Stimulated activated CD4-positive, alpha-beta T cell treated with anti-CD3 and anti-CD28 coated beads, Interleukin-1b, Interleukin-23, amount 100 ng/mL, for 1 hour (primary cell): ENCODE measurements around the gene PAK4.

ENCODE experiments used
- DNase-seq, 2 donors: peaks; one replicate each; pipeline ENCODE4 v3.0.0-alpha.2; 2020; ENCODE audit warnings: low read depth in 2 of 2

Gene PAK4

DNA sequence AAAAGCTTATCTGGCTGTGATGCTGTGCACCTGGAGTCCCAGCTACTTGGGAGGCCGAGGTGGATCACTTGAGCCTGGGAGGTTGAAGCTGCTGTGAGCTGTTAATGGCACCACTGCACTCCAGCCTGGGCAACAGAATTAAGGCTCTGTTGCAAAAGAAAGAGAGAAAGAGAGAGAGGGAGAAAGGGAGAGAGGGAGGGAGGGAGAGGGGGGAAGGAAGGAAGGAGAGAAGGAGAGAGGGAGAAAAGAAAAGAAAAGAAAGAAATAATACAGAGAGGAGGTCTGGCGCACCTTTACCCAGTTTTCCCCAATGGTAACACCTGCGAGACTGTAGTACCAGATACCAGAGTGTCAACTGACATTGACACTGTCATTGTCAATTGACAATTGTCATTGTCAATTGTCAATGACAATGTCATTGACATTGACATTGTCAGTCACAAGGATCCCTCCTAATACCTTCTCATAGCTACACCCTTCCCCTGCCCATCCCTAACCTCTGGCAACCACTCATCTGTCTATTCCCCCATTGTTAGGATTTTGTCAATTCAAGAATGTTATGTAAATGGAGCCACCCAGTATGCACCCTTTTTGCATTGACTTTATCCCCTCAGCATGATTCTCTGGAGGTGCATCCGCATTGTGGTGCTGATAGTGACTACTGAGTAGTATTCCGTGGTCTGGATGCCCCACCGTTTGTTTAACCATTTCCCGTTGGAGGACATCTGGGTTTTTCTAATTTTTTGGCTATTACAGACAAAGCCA, 21.3 kb downstream of the PAK4 start:
- DNase-seq: no peak

DNA sequence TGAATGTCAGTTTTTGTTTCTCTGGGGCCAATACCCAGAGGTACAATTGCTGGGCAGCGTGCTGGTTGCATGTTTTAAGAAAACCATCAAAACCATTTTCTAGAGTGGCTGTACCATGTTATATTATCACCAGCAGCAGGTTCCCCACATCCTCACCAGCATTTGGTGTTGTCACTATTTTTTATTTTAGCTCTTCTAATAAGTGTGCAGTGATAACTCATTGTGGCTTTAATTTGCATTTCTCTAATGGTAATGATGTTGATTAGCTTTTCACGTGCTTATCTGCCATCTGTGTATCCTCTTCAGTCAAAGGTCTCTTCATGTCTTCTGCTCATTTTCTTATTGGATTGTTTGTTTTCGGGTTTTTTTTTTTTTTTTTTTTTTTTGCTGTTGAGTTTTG, 21.9 kb downstream of the PAK4 start:
- DNase-seq: no peak

DNA sequence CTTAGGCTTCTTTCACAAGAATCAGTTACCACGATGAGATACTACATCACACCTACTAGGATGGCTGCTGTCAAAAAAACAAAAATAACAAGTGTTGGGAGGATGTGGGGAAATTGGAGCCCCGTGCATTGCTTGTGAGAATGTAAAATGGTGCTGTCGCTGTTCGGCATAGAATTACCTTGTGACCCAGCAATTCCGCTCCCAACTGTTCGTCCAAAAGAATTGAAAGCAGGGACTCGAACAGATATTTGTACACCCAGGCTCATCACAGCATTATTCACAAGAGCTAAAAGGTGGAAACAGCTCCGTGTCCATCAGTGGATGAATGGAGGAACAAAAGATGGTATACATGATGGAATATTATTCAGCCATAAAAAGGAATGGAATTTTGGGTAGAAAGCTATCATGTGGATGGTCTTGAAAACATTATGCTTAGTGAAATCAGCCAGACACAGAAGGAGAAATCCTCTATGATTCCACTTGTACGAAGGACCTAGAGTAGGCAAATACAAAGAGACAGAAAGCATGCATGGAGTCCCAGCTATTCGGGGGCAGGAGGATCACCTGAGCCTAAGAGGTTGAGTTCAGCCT, 23.4 kb downstream of the PAK4 start:
- no peak for DNase-seq

DNA sequence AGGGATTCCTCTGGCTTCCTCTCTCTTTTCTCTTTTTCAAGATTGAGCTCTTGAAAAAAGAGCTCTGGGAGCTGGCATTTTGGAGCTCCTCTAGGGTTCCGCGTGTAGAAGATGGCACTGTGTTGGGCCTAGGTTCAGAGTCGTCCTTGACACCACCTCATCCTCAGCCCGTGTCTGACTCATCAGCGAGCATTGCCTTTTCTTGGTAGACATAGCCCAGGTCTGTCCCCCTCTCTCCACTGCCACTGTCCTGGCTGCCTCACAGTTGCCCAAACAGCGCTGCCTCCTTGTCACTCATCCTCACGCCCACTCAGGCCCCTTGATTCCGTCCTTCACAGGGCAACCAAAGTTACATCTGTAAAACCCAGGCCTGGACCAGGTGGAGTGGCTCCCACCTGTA, 24.6 kb downstream of the PAK4 start:
- no peak for DNase-seq

DNA sequence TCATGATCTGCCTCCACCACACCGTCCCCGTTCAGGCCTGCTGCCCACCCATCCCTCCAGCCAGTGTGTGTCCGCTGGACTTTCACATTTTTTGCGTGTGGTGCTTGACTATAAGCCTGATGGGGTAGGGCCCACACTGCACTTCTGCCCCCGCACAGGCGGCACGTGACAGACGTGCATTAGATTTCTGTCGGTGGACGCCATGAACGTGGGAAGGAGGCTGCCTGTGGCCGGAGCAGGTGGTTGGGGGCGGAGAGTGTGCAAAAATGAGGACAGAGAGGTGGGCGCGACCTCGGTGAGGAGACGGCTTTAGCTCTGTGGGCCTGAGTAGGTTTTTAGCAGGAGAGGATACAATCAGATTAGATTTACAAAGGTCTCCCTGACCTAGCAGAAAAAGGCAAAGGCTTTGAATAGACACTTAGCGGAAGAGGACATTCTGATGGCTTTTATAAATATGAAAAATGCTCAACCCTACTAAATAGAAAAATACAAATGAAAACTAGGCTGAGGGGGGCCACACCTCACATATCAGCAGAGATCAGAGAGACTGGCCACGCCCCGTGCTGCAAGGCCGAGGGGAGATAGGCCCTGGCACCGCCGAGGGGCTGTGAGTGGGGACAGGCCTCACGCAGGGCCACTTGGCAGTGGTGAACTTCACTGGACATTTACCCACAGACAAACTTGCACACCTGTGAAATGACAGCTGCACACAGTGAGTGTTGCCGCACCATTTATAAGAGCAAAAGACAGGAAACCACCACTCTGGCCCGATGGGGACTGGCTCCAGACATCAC, 25.4 kb downstream of the PAK4 start:
- DNase-seq: no peak

DNA sequence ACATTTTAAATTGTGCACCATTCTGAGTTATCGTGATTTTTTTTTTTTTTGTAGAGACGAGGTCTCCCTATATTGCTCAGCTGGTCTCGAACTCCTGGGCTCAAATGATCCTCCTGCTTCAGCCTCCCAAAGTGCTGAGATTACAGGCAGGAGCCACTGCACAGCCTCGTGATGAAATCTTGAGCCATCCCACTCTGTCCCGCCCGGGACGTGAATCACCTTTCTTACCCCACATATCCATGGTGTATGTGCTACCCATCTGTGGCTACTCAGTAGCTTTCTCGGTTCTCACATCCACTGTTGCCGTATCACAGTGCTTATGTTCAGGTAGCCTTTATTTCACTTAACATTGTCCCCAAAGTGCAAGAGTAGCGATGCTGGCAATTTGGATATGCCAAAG, 26.5 kb downstream of the PAK4 start:
- no peak for DNase-seq

DNA sequence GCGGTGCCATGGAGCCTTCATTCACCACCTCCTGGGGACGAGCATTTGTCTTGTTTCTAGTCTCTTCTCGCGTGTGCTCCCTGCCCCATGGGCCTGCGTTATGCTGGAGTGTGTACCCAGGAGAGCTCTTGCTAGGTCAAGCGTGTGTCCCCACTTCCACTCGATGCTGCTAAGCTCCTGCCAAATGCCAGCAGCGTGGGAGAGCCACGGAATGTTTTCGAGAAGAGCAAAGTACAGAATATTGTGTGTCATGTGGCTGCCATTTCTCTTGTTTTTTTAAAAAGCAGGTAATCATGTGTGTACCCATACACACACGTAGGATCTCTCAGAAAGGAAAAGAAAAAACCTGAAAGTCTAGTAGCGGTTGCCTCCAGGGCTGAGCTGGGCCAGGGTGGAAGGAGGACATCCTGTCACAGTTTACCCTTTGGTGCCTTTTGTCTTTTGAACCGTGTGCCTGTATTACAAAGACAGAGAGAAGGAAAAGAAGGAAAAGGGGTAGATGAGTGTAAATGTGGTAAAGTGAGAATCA, 28.6 kb downstream of the PAK4 start:
- no peak for DNase-seq

DNA sequence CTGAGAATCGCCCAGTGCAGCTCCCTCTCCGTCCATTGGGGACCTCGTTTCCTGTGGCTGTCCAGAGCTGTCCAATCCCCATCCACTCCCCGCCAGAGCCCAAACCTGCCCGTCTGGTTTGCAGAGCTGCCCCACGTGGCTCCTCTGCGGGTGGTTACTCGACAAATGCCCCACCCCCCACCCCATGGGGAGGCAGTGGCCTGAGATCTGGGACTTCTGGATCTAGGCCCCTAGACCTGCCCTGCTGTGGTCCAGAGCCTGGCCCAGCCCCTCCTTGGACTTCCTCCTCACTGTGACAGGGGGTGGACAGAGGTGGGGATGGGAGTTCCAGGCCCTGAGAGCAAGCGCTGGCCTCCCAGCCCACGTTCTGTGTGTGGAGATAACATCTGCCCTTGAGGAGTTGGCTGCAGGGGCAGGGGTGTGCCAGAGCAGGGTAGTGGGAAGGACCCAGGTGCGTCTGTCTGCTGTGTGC, 29.1 kb downstream of the PAK4 start:
- no peak for DNase-seq

DNA sequence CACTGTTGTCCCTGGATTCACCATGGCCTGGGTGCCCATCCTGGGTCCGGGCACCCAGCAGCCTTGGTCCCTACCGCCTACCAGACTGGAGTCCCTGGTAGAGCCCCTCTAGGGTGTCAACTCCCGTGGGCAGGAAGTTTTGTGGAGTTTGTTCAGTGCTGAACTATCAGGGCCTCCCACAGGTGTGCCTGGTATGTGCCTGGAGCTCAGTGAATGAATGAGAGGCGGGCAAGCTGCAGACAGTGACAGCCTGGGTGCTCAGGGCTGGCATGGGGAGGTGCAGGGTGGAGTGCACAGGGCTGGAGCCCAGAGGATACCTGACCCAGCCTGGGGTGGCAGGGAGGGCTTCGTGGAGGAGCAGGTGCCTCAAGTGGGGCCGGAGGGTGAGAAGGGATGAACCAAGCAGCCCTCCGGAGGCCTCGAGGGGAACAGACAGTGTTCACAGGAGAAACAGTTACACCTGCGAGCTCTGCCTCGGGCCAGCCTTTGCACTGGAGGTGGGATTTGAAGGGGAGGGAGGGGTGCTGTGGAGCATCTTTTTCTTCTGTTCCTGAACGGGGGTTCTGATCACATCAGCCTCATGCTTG, 29.6 kb downstream of the PAK4 start:
- DNase-seq: no peak

DNA sequence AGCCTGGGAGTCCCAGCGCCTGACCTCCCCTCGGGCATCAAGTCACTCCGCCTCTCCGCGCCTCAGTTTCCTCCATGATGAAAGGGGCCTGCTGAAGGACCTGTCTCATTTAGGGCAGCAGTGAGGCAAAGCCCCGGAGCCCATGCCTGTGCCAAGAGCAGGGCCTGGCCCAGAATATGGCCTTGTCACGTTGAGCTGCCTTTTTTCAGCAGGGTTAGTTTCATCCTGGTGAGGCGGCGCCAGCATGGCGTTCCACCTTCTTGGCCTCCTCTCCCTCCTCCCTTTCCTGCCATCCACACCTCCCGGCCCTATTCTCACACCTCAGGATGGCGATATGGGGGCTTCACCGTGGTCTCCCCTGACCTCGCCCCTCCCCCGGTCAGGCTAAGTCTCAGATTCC, 30.2 kb downstream of the PAK4 start:
- DNase-seq: no peak

DNA sequence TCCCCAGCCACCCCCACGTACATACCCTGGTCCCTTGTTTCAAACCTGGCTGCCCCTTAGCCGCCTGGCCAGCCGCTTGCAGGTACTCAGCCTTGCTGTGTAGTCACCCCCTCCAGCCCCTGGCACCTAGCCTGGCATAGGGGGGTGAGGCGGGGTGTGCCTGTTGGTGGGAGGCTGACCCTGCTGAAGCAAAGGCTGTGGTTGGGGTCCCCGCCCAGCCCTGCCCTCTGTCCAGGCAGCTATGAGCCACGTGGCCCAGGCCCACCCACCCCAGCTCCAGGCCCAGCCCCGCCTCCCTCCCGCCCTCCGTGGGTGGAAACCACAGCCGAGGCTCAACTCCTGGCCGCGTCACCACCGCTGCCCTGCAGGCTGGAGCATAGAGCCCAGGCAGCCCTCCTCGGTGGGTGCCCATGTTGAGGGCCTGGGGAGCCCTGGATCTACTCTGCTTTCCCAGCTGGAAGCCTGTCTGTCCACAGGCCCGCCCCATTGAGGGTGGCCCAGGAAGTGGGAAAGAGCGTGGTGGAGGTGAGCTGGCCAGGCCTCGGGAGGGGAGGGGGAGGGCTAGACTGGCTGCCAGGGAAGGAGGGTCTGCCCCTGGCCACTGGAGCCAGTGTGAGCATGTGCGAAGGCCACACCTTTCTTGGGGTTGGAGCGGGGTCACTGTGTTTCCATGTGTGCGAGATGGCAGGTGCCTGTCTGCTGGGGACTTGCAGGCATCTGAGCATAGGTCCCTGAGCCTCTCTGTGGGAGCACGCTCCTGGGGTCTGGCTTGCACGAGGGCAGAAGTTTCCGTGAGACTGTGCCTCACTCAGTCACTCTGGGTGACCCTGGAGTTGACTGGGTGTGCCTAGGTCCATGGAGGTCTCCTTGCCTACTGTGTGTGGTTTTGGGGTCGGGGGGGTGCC, 31.0 kb downstream of the PAK4 start:
- no peak for DNase-seq

DNA sequence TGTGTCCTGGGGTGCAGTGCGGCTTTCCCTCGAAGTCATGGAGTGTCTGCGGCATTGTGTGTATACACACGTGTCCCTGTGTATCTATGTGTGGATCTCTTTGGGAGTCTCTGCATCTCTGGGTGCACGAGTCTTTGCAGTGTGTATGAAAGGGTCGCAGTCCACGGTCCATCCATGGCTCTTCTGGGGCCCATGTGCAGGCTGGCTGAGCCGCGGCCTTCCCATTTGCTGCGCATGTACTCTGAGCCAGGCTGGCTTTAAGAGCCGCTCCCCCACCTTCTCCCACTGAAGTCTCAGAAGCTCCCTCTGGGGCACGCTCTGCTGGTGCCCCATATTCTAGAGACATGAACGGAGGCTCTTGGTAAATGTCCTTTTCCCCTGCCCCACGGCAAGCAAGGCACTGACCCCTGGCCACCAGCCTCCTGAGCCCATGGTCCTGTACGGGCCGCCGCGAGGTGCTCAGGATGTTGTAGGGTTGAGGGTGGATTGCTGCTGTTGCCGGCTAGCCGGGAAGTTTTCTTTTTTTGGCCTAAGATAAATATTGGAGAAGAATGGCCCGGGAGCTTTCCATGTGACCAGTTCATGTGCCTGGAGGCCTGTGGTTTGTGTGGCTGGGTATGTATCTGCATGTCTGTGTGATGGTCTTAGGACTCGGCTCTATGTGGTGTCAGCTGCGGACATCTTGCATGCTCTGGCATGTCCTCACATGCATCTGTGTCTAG, 31.9 kb downstream of the PAK4 start:
- DNase-seq: no peak

DNA sequence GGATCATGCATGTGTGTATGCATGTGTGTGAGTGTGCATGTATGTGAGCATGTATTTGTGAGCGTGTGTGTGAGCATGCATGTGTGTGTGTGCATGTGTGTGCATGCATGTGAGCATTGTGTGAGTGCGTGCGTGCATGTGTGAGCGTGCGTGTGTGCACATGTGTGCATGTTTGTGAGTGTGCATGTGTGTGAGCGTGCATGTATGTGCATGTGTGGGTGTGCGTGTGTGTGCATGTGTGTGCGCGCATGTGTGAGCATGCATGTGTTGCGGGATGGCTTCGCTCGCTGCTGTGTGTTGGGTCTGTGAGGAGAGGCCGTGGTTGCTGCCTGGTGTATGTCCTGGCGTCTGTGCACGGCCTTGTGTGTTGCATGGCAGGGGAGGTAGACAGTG, 32.4 kb downstream of the PAK4 start:
- DNase-seq: no peak

DNA sequence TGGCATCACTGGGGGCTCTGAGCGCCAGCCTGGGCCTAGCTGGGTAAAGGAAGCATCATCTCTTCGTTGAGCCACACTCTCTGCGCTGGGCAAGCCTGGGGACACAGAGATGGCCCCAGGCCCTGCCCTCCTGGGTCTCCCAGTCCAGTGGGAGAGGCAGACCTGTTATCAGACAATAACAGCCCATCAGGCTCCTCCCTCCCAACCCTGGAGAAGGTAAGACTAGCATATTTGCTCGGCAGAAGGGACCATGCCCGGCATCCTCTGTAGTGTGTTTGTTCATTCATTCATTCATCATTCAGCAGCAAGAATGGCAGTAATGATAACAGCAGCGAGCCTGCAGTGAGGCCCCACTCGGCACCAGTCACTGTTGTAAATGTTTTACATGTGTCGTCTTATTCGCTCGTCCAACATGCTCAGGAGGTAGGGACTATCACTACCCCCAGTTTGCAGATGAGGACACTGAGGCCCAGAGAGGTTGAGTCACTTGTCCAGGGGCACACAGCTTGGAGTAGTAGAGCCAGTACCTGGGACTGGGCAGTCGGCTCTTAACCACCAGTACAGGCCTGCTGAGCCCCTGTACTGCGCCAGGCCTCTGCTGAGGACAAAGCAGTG, 33.2 kb downstream of the PAK4 start:
- DNase-seq: no peak

DNA sequence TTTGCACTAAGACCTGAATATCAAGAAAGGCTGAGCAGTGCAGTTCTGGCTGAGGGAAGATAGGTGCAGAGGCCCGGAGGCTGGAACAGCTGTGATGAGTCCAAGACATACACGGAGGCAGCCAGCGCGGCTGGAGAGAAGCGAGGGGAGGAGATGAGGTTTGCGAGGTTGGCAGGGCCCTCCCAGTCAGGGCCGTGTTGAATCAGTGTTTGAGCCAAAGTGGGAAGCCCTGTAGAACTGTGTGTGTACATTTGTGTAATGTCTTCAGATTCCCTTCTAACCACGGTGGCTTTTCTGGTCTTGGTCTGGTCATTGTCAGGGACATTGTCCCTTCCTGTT, 34.9 kb downstream of the PAK4 start:
- DNase-seq: no peak

DNA sequence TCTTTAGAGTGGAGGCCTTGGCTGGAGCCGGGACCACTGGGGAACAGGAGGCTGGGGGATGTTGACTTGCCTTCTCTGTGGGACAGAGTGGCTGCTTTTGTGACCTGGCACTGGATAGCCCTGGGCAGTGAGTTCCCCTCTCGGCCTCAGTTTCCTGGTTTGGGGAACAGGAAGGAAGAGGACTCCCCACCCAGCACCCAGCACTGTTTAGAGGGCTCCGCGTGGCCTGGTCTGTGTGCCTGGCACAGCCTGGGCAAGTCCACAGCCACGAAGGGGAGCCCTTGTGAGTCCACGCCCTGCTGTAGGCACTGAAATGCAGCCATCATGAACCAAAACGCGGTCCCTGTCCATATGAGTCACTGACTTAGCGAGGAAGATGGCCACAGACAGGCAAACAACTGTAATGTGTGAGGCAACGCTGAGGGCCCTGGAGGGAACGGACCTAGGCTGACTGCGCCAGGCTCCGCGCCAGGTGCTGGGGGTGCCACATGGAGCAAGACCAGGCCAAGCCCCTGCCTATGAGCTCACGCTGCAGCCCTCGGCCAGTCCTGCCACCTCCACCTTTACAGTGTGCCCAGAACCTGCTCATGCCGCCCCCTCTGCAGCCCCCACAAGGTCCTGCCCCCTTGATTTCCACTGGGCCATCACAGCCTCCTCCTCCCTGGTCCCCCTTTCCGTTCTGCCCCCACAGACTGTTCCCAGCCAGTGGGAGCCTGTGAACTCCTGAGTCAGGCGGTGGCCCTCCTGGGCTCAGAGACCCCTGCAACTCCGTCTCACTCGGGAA, 35.5 kb downstream of the PAK4 start:
- no peak for DNase-seq

DNA sequence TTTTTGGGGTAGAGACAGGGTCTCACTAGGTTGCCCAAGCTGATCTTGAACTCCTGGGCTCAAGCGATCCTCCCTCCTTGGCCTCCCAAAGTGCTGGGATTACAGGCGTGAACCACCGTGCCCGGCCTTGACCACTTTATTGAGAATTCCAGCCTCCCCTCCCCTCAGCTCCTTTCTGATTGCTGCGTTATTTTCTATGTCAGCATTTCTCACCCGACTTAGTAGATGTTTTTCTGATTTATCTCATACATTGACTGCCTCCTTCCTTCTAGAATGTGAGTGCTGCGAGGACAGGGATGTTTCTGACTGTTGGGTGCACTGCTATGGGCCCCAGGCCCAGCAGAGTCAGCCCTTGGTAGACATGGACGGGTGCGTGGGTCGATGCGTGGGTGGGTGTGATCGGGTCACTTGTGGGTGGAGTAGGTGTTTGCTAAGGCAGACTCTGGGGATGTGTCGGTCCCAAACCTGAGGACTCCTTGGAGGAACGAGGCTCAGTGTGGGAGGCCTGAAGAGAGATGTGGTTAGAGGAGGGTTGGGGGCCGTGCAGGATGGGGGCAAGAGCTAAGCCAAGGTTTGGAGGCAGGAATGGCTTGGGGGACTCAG, 37.0 kb downstream of the PAK4 start:
- DNase-seq: no peak

DNA sequence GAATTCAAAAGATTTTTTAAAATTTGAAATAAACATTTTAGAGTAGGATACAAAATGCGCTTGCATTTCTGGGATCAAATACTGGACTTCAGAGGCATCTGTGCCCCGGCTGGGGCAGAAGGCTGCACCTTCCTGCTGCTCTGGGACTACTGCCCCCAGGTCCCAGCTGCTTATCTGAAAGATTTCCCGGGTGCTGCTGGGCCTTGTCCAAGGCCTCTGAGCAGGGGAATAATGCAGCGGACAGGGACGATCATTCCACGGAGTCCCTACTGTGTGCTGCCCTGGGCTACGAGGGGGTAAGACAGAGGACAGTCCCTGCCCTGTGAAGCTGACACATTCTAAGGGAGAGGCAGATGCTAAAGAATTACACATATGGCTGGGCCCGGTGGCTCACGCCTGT, 38.0 kb downstream of the PAK4 start:
- DNase-seq: no peak

DNA sequence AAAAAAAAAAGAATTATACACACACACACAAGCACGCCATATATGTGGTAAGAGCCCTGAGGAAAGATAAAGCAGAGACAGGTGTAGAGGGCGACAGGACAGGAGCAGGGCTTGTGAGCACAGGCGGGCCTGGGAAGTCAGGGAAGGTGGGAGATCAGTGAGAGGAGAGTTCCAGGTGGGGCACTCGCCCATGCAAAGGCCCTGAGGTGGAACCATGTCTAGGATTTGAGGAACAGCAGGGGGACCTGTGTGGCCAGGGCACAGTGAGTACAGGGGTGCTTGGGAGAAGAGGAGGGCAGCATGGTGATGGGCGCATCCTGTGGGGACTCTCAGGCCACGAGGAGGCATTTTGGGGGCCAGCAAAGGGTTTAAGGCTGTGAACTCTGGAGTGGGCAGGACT, 38.7 kb downstream of the PAK4 start:
- no peak for DNase-seq
